ENCODE data around the gene TRAF2.
"Not testable (repeated sequence)": the region's sequence is repeated elsewhere in the genome, so short reads cannot be mapped to it uniquely, and the experiment has no call there.

The TRAF2 gene, protein sequence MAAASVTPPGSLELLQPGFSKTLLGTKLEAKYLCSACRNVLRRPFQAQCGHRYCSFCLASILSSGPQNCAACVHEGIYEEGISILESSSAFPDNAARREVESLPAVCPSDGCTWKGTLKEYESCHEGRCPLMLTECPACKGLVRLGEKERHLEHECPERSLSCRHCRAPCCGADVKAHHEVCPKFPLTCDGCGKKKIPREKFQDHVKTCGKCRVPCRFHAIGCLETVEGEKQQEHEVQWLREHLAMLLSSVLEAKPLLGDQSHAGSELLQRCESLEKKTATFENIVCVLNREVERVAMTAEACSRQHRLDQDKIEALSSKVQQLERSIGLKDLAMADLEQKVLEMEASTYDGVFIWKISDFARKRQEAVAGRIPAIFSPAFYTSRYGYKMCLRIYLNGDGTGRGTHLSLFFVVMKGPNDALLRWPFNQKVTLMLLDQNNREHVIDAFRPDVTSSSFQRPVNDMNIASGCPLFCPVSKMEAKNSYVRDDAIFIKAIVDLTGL

DNA sequence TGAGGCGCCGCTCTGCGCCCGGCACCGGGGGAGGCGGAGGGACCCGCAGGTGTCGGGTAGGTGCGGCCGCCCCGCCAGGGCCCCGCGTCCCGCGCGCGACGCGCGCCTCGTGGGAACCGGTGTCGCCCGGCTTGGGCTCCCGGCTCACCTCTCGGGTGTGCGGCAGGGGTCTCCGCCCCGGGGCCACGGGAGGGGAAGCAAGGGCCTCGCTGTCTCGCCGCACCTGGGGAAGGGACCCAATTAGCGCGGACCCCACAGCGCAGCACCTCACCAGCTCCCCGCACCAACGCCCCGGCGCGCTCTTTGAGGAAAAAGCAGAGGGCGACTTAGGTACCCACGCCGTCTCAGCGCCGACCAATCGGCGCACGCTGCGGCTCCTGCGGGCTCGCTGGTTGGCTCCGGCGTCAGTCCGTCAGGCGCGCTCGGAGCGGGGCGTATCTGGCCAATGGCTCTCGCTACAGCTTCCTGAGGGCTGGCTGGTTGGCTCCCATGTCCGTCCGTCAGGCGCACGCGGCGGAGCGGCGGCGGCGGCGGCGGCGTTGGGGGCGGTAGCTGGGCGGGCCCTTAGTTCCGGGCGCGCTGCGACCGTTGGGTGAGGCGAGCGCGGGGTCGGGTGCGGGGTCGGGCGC, at the start of gene TRAF2:
TSS of gene TRAF2 (plus strand) at position 567 of the 629 bp plus-strand sequence. CDS start 12,225 bp downstream, outside the sequence.
- DNase-seq = peak; percentile 97

DNA sequence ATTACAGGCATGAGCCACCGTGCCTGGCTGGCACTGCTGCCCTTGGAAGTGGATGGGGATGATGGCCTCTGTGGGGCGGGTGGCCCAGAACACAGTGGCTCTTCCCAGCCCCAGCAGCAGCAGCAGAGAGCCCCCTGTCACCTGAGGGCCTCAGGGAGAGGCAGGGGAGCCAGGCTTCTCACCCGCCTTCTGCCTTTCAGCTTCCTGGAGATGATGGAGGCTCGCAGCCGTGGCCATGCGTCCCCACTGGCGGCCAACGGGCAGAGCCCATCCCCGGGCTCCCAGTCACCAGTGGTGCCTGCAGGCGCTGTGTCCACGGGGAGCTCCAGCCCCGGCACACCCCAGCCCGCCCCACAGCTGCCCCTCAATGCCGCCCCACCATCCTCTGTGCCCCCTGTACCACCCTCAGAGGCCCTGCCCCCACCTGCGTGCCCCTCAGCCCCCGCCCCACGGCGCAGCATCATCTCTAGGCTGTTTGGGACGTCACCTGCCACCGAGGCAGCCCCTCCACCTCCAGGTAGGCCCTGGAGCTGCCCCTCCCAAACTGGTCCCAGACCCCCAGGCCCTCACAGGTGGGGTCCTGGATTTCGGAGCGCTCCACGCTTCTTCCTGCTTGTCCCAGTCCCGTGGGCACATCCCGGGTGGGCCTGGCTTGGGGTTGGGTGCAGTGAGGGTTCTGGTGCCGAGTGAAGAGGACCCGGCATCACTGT, 49.0 kb upstream of the TRAF2 start:
- no peak for DNase-seq

DNA sequence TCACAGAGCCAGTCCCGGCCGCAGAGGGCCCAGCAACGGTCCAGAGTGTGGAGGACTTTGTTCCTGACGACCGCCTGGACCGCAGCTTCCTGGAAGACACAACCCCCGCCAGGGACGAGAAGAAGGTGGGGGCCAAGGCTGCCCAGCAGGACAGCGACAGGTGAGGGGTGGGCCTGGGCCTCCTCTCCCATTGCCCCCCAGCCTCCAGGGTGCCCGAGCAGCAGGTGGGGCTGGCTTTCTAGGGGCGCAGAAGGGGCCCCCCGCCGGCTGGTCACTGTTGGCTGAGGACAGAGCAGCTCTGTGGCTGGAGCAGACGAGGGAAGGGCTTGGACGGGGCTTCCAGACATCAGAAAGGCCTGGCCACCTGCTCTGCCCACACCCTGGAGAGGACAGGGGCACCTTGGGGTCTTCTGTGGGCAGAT, 48.4 kb upstream of the TRAF2 start:
- not testable (repeated sequence) for DNase-seq

DNA sequence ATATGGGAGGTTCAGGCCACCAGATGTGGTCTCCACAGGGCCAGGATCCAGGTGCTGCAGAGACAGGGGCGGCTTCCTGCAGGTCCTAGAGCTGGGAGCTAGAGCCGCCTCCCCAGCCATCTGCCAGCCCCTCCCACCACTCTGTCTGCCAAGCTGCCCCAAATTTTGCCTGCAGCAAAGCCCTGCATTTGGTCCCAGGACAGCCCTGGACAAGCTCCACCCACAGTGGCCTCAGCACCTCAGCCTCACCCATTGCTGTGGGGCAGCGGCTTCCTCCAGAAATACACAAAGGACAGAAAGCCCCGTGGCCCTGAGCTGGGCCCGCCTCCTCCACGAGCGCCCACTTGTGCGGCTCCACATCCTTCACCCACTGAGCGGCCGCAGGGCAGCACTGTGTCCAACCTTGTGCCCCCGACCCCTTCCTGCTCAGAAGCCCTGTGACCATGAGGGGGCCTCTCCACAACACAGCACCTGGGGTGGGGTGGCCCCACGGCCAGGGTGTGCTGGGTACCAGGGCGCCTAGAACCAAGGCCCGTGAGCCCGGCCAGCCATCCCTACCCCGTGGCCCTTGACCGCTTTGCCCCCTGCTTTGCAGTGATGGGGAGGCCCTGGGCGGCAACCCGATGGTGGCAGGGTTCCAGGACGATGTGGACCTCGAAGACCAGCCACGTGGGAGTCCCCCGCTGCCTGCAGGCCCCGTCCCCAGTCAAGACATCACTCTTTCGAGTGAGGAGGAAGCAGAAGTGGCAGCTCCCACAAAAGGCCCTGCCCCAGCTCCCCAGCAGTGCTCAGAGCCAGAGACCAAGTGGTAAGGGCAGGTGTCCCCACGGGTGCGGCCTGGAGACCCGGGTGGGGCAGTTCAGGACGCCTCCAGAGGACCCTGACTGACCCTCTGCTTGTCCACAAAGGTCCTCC, 47.7 kb upstream of the TRAF2 start:
- no peak for DNase-seq

DNA sequence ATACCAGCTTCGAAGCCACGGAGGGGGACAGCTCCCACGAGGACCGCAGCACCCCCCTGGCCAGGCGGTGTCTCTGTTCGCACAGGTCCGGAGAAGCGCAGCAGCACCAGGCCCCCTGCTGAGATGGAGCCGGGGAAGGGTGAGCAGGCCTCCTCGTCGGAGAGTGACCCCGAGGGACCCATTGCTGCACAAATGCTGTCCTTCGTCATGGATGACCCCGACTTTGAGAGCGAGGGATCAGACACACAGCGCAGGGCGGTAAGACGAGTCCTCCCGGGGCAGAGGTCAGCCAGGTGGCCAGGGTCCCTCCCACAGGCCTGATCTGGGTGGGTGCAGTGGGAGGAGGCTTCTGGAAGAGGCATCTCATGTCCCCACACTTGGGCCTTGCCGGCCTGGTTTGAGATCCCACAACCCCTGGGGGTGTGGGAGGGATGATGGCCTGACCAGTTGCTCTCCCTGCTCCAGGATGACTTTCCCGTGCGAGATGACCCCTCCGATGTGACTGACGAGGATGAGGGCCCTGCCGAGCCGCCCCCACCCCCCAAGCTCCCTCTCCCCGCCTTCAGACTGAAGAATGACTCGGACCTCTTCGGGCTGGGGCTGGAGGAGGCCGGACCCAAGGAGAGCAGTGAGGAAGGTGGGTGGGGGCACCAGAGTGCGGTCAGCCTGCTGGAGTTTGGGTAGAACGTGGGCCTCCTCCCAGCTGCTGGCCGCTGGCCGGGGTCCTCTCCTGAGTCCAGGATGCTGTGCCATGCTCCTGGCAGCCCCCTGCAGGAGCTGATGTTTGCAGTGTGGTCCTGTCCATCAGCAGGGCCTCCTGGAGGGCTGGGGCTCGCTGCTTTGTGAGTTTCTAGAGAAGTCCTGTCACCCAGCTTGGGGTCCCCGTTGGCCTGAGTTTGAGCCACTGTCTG, 46.8 kb upstream of the TRAF2 start:
- DNase-seq = no peak

DNA sequence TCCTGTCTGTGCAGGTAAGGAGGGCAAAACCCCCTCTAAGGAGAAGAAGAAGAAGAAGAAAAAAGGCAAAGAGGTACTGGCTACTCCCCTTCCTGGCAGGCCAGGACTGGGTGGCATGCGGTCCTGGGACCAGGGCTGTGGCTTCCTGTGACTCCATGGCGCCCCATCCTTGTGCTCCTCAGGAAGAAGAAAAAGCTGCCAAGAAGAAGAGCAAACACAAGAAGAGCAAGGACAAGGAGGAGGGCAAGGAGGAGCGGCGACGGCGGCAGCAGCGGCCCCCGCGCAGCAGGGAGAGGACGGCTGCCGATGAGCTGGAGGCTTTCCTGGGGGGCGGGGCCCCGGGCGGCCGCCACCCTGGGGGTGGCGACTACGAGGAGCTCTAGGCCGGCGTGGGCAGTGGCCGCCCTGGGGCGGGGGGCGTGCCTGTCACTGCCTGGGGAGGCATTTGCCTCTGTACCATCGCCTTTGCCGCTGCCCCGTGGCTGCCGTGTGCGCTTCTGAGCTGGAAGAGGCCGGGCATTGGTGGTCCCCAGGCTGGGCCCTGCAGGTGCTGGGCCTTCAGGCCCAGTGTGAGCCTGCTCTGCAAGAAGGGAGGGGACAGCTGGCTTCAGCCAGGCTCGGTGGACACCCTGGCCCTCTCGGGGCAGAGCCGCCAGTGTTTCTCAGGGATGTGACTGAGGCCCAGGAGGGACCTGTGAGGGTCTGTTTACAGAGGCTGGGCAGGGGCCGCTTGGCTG, 46.0 kb upstream of the TRAF2 start:
- no peak for DNase-seq

DNA sequence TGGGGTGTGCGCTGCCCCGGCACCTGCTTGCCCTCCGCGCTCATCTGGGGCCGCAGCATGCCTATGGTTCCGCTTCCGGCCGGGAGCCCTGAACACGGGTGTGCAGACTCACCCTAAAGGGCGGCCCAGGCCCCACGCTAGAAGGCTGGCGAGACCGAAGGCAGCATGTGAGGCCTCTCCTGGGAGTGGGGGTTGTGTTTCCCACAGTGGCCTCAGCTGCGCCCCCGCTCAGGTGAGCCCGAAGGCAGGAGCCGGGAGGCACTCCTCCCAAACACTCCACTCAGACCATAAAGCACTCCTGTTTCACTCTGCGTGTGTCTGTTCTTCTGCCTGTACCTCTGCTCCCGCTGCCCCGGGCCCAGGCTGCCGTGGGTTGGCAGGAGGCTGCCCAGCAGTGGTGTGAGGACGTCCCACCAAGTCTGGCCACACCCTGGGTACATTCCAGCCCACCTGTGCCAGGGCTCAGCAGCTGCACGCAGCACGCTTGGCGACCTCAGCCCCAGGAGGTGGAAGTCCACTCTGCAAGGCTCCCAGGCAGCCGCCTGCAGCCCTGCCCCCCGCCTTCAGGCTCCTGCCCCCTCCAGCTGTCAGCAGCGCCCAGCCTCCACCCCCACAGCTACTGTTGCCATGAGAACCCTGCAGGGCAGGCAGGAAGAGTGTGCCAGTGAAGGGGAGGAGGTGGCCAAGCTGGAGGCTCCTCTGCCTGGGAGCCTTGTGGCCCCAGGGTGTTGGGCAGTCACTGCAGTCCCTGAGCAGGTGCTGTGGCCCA, 45.3 kb upstream of the TRAF2 start:
- no peak for DNase-seq

DNA sequence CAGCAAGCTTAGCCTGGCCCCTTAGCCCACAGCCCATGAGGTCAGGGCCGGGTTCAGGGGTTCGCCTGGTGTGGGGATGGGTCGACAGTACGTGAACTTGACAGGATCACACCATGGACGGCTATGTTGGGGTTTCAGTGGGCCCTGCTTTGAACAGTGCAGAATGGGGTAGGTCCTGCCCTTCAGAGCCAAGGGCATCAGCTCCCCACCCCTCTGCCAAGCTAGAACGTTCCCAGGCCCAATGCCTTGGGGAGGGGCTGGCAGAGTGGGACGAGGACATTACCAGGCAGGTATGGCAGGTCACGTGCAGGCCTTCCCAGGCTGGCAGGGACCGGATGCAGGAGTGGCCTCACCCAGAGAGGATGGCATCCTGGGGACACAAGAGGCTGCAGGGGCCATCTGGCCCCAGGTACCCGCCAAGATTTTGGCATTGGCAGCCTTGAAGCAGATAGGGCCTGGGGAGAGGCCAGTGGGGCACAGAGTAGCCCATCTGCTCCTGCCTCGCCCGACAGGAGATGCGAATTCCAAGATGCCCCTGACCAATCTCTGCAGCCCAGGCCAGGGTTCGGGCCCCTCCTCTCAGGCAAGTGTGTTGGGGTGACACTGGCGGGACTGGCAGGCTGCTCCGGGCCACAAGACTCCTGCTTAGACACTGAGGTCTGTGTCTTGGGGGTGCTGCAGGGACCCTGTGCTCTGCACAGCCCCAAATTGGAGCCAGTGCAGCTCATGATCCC, 44.5 kb upstream of the TRAF2 start:
- not testable (repeated sequence) for DNase-seq

DNA sequence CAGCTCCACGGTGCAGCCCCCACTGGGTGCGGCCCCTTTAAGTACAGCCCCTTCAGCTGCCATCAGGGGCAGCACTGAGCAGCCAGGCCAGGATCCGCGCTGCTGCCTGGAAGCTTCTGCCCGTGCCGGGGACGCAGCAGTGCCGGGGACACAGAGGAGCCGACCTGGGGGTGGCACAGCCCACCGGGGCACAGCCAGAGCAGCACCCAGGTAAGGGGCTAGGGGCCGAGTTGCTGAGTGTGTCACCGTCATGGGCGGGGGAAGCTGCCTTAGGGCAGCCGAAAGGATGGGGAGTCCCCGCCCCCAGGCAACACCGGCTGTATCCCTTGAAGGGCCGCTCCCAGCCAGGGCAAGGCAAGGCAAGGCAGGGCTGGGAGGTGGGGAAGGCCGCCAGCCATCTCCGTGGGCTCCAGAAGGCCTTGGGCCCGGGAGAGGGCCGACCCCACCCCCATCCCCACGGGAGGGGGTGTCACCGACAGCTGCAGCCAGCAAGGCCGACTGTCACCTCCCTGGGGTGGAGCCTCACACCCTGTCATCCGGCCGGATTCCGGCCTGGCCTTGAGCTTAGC, 43.9 kb upstream of the TRAF2 start, which contains the start of gene AJM1:
TSS of gene AJM1 (plus strand) at position 99 of the 569 bp plus-strand sequence. CDS start 1,937 bp downstream, outside the sequence.
- peak; percentile 88 for DNase-seq

DNA sequence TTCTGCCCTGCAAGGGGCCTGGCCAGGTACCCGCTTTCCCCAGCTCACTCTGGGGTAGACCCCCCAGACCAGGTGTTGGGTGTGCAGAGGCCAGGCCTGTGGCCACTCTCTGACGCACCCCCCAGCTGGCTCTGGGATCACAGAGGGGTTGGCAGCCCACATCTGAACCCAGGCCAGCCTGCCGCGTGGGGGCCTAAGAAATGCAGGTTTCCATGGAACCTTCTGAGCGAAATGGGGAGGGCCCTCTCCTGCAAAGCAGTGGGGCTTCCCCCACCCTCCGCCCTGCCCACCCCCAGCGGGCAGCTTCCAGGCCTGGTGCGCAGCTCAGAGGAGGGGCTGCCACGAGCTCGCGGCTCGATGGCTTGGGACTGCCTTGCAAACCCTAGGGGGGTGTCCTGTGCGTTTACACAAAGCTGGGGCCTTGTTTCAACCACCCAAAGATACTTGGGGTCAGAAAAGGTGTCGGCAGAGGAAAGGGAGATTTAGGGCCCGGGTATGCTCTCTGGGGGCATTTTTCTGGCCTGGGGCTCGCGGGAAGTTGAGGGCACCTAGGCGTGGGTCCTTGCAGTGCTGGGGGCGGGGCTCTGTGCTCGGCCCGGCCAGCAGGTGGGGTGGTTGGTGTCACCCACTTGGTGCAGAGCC, 43.0 kb upstream of the TRAF2 start:
- DNase-seq = not testable (repeated sequence)

DNA sequence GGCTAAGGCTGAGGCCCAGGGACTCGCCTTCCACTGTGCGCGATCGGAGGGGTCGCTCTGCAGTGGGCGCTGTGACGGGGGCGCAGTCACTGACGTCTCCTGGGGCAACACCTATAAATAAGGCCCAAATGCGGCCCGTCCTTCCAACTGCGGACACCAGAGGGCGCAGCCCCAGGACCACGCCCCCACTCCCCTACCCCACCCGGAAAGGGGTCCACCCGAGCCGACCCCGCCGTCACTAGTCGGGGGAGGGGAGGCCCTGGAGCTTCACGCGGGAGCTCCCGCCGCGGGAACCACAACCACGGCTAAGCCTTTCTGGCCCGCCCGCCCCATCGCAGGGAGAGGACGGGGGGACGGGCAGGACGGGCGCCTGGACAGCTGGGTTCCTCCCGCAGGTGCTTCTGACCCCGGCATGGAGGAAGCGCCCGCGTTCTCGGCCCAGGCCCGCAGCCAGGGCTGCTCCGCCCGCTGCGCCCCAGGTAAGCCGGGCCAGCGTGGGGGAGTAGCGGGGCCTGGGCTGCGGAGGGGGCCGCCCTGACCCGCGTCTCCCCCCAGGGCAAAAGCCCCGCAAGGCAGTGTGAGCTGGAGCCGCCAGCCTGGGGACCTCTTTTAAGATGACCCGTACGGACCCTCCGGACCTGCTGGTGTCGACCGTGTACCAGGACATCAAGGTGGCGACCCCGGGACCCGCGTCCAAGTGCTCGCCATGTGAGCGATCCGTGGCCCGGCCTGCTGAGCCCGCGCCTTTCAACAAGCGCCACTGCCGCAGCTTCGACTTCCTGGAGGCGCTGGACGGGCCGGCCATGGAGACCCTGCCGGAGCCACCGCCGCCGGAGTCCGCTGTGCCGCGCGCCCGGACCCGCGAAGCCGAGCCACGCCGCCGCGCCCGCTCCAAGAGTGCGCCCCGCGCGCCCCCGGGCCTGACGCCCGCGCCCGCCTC, 42.2 kb upstream of the TRAF2 start:
- DNase-seq = peak; percentile 75

DNA sequence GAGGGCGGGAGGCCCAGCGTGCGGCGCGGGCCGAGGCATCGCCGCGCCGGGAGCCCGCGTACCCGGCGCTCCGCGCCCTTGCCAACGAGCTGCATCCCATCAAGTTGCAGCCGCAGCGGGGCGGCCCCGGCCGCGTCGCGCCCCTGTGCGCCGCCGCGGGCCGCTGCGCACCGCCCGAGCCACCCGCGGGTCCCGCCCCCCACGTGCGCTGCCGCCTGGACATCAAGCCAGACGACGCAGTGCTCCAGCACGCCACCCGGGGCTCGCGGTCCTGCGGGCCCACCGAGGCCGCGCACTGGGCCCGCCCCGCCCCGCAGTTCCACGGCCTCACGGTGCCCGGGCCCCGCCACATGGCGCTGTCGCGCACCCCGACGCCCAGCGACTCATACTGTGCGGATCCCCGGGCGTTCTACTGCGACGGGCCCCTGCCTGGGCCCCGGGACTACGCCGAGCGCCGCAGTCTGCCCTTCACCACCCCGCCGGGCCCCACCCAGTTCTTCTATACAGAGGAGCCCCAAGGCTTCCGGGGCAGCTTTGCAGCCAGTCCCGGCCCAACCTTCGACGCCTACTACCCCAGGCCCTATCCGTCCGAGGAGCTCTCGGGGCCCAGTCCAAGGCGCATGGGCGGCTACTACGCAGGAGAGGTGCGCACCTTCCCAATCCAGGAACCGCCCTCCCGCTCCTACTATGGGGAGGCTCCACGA, 41.4 kb upstream of the TRAF2 start:
- peak; percentile 48 for DNase-seq

DNA sequence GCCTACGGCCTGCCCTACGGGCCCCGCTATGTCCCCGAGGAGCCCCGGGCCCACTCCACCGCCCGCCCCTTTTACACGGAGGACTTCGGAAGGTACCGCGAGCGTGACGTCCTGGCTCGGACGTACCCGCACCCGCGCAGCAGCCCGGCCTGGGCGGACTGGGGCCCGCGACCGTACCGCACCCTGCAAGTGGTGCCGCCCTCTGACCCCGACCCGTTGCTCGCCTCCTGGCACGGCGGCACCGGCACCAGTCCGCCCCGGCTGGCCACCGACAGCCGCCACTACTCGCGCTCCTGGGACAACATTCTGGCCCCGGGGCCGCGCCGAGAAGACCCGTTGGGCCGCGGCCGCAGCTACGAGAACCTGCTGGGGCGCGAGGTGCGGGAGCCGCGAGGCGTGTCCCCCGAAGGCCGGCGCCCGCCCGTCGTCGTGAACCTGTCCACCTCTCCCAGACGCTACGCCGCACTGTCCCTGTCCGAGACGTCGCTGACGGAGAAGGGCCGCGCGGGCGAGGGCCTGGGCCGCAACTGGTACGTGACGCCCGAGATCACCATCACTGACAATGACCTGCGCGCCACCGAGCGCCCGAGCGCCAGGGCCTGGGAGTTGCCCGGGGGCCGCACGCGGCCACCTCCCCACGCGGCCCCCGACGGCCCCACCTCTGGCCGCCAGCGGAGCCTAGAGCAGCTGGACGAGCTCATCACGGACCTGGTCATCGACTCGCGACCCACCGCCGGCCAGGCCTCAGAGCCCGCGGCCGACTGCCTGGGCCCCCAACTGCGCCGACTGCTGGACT, 40.7 kb upstream of the TRAF2 start:
- DNase-seq = peak; percentile 47

DNA sequence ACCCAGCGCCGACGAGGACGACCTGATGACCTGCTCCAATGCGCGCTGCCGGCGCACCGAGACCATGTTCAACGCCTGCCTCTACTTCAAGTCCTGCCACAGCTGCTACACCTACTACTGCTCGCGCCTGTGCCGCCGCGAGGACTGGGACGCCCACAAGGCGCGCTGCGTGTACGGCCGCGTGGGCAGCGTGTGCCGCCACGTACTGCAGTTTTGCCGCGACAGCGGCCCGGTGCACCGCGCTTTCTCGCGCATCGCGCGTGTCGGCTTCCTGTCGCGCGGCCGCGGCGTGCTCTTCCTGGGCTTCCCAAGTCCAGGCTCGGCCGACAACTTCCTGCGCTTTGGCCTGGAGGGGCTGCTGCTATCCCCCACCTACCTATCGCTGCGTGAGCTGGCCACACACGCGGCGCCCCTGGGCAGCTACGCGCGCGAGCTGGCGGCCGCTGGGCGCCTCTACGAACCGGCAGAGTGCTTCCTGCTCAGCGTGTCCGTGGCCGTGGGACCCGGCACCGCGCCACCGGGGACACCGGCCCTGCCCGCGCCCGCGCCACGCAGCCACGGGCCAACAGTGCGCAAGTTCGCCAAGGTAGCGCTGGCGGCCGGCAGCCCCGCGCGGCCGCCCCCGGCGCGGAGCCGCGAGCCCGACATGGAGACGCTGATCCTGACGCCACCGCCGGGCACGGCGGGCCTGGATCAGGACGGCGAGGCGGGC, 39.8 kb upstream of the TRAF2 start:
- peak; percentile 51 for DNase-seq
